Sigmoid colon (tissue), 4 donors: ENCODE measurements around the gene CNOT4.

Experiments
- EP300 ChIP-seq, 4 donors: sonication (generic); formaldehyde crosslinking; IDR thresholded peaks; one replicate each; pipeline ENCODE4 v1.6.1; 2017; ENCODE audit warnings: antibody characterized with exemption in 4 of 4
- POLR2AphosphoS5 ChIP-seq, 4 donors: sonication (generic); formaldehyde crosslinking; IDR thresholded peaks; one replicate each; pipeline ENCODE4 v1.6.1; 2017; ENCODE audit warnings: antibody characterized with exemption in 4 of 4
- TF ChIP-seq, protein P1 (sequence below), 4 experiments: fragments of 450-650 bp in 3 of 4; fragments of 200-600 bp in 1 of 4; IDR thresholded peaks; one replicate each; pipeline ENCODE4 v1.5.1; 2016 to 2019; ENCODE audit warnings: antibody characterized with exemption in 4 of 4, mild to moderate bottlenecking in 3 of 4, moderate library complexity in 2 of 4

GRCh38 chr7:135467207-135467711 lies 42.6 kb downstream of the CNOT4 start:
- TF ChIP-seq, protein P1, sequence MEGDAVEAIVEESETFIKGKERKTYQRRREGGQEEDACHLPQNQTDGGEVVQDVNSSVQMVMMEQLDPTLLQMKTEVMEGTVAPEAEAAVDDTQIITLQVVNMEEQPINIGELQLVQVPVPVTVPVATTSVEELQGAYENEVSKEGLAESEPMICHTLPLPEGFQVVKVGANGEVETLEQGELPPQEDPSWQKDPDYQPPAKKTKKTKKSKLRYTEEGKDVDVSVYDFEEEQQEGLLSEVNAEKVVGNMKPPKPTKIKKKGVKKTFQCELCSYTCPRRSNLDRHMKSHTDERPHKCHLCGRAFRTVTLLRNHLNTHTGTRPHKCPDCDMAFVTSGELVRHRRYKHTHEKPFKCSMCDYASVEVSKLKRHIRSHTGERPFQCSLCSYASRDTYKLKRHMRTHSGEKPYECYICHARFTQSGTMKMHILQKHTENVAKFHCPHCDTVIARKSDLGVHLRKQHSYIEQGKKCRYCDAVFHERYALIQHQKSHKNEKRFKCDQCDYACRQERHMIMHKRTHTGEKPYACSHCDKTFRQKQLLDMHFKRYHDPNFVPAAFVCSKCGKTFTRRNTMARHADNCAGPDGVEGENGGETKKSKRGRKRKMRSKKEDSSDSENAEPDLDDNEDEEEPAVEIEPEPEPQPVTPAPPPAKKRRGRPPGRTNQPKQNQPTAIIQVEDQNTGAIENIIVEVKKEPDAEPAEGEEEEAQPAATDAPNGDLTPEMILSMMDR (IDR thresholded peaks at IDR 0.05): no peak
- TF ChIP-seq POLR2AphosphoS5 (IDR thresholded peaks at IDR 0.05) (no peak), EP300 (IDR thresholded peaks at IDR 0.05) (no peak)
